HFF-Myc (cell line): ENCODE measurements around the gene IL16.

Experiments
- DNase-seq: peaks from one replicate; pipeline ENCODE4 v3.0.0-alpha.2; 2011; ENCODE audit warnings: low read depth; ENCODE audit errors: extremely low read depth
- H3K4me3 ChIP-seq: replicated peaks from 2 replicates; pipeline ENCODE4 v1.5.1; 2011; ENCODE audit warnings: low read depth, mild to moderate bottlenecking, control low read depth, low read length
- CTCF ChIP-seq: IDR thresholded peaks from 2 replicates; pipeline ENCODE4 v1.5.1; 2012; ENCODE audit warnings: mild to moderate bottlenecking, low read depth, low read length, control low read depth; ENCODE audit errors: missing control alignments

Gene IL16

DNA sequence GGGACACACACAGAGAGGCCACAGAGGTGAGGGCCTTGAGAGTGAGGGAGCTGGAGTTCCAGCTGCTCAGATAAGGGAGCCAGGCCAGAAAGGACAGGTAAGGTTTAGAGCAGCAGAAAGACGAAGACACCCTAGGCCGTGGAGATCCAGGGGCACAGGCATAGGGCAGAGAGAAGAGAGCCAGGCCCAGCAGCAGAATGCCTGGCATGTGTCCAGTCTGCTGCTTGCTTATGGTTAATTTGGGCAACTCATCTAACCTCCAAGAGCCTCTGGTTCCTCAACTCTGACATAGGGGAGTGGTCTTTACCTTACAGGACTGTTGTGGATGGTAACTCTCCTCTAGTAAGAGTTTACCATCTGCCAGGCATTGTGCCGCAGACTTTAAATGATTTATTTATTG lies 91.4 kb downstream of the IL16 start:
- TF ChIP-seq CTCF: no peak
- DNase-seq: no peak
- H3K4me3 ChIP-seq: no peak overlapping the region

- TF ChIP-seq CTCF: no peak
- DNase-seq: no peak
- no peak overlapping the region for H3K4me3 ChIP-seq
These were observed 91.9 kb downstream of the IL16 start for GRCh38 chr15:81288616-81289015.

DNA sequence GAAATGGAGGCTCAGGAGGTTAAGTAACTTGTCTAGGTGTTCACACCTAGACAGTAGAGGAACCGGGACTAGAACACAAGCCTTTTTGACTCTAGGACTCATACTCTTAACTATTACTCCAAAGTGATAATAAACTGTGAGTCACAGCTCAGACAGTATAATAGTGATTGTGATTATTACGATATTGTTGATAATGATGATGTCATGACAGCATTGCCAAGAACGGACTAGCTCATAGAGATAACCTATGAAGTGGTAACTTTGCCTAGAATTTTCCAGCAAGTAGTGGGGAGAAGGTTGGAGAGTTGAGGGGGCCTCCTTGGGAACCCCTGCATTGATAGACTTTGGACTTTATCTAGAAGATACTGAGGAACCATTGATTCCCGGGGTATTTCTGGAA lies 93.2 kb downstream of the IL16 start:
- no peak overlapping the region for H3K4me3 ChIP-seq
- TF ChIP-seq CTCF: no peak
- DNase-seq: no peak

GRCh38 chr15:81291916-81292522 lies 95.3 kb downstream of the IL16 start:
- no peak for TF ChIP-seq CTCF
- no peak for DNase-seq
- no peak overlapping the region for H3K4me3 ChIP-seq

GRCh38 chr15:81292523-81293001 lies 95.9 kb downstream of the IL16 start:
- TF ChIP-seq CTCF: no peak
- no peak overlapping the region for H3K4me3 ChIP-seq
- no peak for DNase-seq

DNA sequence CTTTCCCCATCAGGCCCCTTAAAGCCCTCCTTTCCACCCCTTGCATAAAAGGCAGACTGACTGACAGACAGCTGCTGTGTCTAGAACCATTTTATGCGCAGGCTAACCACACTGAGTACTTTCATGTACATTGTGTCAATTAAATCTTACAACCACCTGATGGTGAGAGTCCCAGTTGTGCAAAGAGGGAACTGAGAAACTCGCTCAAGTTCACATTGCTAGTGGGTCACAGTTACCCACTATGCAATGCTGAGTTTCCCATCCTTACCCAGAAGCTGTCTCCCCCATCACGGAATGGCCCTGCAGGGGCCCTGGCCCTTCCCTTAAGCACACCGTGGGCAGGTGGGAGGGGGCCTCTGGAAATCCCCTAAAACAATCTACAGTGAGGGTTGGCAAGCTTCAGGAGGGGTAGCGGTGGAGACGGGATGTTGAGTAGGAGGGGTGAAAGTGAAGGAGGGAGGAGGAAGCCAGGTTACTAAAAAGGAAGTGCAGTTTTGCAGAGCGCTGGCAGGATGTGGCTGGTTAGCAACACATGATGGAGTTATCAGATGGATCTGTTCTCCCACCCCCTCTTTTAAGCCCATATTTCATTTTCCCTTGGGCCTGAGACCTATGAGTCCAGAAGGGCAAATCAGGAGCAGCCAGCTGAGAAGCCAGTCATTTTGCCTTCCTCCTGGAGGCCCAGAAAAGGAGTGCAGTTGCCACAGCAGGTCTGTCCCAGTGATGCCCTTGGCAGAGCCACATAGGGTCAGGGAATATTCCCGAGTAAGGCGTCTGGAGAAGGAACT lies 97.2 kb downstream of the IL16 start:
- no peak for DNase-seq
- H3K4me3 ChIP-seq: no peak overlapping the region
- no peak for TF ChIP-seq CTCF
